GM10266 (cell line): Measurements from ENCODE around the gene HSPE1.

Experiments
- DNase-seq: peaks from one replicate; pipeline ENCODE4 v3.0.0; 2012; ENCODE audit errors: extremely low spot score
- TF ChIP-seq, protein P1 (sequence below): IDR thresholded peaks from 2 replicates; pipeline ENCODE4 v1.5.1; 2012; ENCODE audit warnings: mild to moderate bottlenecking, low read depth; ENCODE audit not compliant: control insufficient read depth, insufficient read depth; ENCODE audit errors: missing control alignments

Gene HSPE1

DNA sequence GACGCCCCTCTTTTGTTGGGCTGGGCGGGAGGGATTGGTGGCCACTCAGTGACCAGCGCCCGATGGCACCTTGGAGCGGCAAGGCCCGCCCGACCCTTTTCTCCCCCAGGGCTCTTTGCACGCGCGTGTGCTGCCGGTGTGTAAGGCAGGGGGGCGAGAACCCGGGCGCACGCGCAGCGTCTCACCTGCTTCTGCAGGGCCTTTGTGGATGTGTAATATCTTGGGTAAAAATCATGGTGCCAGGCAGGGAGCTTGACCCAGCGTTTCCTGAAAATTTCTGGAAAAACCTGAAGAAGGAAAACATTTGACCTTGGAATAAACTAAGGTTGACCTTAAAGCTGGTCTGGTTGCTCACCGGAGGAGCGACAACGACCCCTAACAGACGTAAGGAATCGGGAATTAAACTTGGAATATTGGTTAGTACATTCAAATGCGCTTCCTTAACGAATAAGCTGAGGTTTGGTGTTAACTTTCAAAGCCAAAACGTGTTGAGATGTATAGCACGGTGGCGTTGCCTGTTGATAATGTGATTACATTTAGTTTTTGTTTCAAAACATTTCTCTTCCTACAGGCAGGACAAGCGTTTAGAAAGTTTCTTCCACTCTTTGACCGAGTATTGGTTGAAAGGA, 438 bp downstream of the HSPE1 start:
- TF ChIP-seq, protein P1, sequence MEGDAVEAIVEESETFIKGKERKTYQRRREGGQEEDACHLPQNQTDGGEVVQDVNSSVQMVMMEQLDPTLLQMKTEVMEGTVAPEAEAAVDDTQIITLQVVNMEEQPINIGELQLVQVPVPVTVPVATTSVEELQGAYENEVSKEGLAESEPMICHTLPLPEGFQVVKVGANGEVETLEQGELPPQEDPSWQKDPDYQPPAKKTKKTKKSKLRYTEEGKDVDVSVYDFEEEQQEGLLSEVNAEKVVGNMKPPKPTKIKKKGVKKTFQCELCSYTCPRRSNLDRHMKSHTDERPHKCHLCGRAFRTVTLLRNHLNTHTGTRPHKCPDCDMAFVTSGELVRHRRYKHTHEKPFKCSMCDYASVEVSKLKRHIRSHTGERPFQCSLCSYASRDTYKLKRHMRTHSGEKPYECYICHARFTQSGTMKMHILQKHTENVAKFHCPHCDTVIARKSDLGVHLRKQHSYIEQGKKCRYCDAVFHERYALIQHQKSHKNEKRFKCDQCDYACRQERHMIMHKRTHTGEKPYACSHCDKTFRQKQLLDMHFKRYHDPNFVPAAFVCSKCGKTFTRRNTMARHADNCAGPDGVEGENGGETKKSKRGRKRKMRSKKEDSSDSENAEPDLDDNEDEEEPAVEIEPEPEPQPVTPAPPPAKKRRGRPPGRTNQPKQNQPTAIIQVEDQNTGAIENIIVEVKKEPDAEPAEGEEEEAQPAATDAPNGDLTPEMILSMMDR, result no peak
- DNase-seq, result no peak

- no peak for DNase-seq
Observed at GRCh38 chr2:197502201-197502600, 2.0 kb downstream of the HSPE1 start.

DNA sequence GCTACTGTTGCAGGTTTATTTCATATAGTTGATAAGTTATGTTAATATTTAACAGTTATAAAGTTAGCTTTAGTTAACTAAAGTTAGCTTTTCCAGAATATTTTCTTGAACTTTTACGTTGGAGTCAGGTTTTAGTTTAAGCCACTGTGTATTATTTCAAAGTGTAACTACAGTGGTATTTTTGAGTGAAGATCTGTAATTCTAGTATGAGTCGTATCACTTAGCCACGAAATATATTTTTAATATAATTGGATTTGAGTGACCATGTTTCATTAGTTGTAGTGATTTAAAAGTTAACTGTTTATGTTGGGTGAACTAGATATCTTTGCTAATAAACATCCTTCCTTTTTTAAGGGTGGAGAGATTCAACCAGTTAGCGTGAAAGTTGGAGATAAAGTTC, 2.5 kb downstream of the HSPE1 start:
- DNase-seq, result no peak
- TF ChIP-seq, protein P1, result no peak

More at GRCh38 chr2:197502201-197502600, 2.0 kb downstream of the HSPE1 start:
- TF ChIP-seq, protein P1, result no peak

DNA sequence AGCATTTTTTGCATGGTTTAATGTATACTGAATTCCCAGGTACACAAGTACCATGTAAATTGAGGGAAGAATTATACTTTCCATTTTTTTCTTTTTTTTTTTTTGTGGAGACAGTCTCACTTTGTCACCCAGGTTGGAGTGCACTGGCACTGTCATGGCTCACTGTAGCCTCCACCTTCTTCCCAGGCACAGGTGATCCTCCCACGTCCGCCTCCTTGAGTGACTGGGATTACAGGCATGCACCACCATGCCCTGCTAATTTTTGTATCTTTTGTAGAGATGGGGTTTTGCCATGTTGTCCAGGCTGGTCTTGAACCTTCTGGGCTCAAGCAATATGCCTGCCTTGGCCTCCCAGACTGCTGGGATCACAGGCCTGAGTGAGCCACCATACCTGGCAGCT, 3.8 kb downstream of the HSPE1 start:
- no peak for DNase-seq
- TF ChIP-seq, protein P1, result no peak

DNA sequence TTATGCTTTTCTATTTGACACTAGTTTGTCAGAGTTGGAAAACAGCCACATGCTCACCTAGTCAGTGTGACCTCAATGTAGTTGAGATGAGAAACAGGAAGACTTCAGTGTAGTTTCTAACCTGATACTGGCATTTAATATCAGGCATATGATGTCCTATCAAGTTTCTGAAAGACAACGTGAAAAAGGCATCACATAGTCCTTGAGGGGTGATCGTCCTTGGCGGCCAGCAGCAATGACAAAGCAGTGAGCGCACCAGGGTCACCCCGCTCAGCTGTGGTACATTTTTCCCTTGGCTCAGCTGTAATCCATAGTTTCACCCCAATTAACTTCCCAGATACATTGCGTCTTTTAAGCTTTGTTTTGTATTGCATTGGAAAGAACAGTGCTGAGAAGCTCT, 4.3 kb downstream of the HSPE1 start:
- TF ChIP-seq, protein P1, result no peak
- DNase-seq, result no peak

GRCh38 chr2:197506658-197507057, 6.5 kb downstream of the HSPE1 start:
- TF ChIP-seq, protein P1, result no peak

GRCh38 chr2:197513915-197514314, 13.7 kb downstream of the HSPE1 start:
- TF ChIP-seq, protein P1, result no peak

More at GRCh38 chr2:197506658-197507057, 6.5 kb downstream of the HSPE1 start:
- DNase-seq, result no peak

More at GRCh38 chr2:197513915-197514314, 13.7 kb downstream of the HSPE1 start:
- DNase-seq, result no peak
